HepG2 (cell line): ENCODE results near the gene AMOTL2. TPM values are rescaled to one million over a fixed set of nuclear protein-coding genes. Genes with fewer than 3 reads are reported as not detected.
A peak's percentile ranks its signal among the peaks of the same experiment; 100 is the strongest.

Experiments
- ATAC-seq: fragments of 200-7000 bp; cut with Tn5 transposase; 3 replicates; pipeline ENCODE4 v1.9.1; 2020; ENCODE audit warnings: mild to moderate bottlenecking, moderate library complexity
- BruUV-seq: library from RNA; stranded (reverse); fragments of 400-500 nt; replicated peaks from 2 replicates; lab custom pipeline; 2021; lab: Mats Ljungman, UMichigan
- CTCF ChIA-PET: fragments of 300-600 bp; formaldehyde crosslinking; extraction: SDS; loops from one replicate; lab custom pipeline; 2021; ENCODE audit warnings: low total read pairs, inconsistent platforms, low intra/inter-chr PET ratio; lab: Yijun Ruan, JAX
- POLR2A ChIA-PET: fragments of 350-600 bp; sonication (Branson Sonifier 250); formaldehyde crosslinking; loops from one replicate; lab custom pipeline; 2020; ENCODE audit warnings: antibody characterized with exemption, inconsistent platforms; lab: Yijun Ruan, JAX
- DNase-seq: peaks from one replicate; pipeline ENCODE4 v3.0.0-alpha.2; 2015; ENCODE audit warnings: low spot score
- FAIRE-seq: peaks from 3 replicates; lab custom pipeline; 2011; peaks lifted over from hg19 to GRCh38; lab: Jason Lieb, UNC
- H2AFZ ChIP-seq: one replicate; pipeline ENCODE4 v1.6.1; 2011; ENCODE audit warnings: low read length, inconsistent platforms
- H3K27ac ChIP-seq: fragments of 300-600 bp; 3 replicates; pipeline ENCODE4 v1.8.0; 2011; ENCODE audit warnings: mixed run types, mild to moderate bottlenecking, mixed read lengths, low read length, inconsistent platforms; ENCODE audit not compliant: insufficient read depth; ENCODE audit errors: extremely low read length
- H3K27me3 ChIP-seq, 2 experiments: fragments of 200-600 bp in 1 of 2; 2 replicates in 1 of 2; 3 replicates in 1 of 2; pipeline versions ENCODE4 v1.6.0 to v1.8.0; 2011; ENCODE audit warnings: low read length in 2 of 2, mild to moderate bottlenecking in 2 of 2, moderate library complexity in 2 of 2, inconsistent platforms in 1 of 2; ENCODE audit not compliant: insufficient read depth in 2 of 2, control insufficient read depth in 1 of 2
- H3K36me3 ChIP-seq, 2 experiments: fragments of 200-600 bp in 1 of 2; replicated peaks in 1 of 2; 2 replicates in 1 of 2; 3 replicates in 1 of 2; pipeline versions ENCODE4 v1.5.1 to v1.8.0; 2011; ENCODE audit warnings: low read length in 2 of 2, inconsistent platforms in 1 of 2; ENCODE audit not compliant: insufficient read depth in 2 of 2, control insufficient read depth in 1 of 2
- H3K4me1 ChIP-seq: 2 replicates; pipeline ENCODE4 v1.5.1; 2012; ENCODE audit warnings: low read length, inconsistent platforms; ENCODE audit not compliant: insufficient read depth
- H3K4me2 ChIP-seq: 2 replicates; pipeline ENCODE4 v1.6.0; 2011; ENCODE audit warnings: low read depth, low read length, inconsistent platforms
- H3K4me3 ChIP-seq, 3 experiments: fragments of 200-600 bp in 1 of 3; sonication (generic), shearing (Covaris generic) in 1 of 3; replicated peaks in 1 of 3; 2 replicates each; pipeline ENCODE4 v1.5.1; 2011 to 2016; ENCODE audit warnings: low read length in 3 of 3, inconsistent platforms in 2 of 3, low read depth in 2 of 3, mild to moderate bottlenecking in 2 of 3, control low read depth in 1 of 3, mixed read lengths in 1 of 3; ENCODE audit not compliant: insufficient read depth in 1 of 3
- H3K79me2 ChIP-seq: one replicate; pipeline ENCODE4 v1.6.1; 2011; ENCODE audit warnings: low read length, inconsistent platforms; ENCODE audit not compliant: insufficient read depth
- H3K9ac ChIP-seq: 2 replicates; pipeline ENCODE4 v1.6.0; 2011; ENCODE audit warnings: mild to moderate bottlenecking, low read depth, low read length, inconsistent platforms; ENCODE audit not compliant: insufficient read depth
- H3K9me3 ChIP-seq: 2 replicates; pipeline ENCODE4 v1.5.1; 2012; ENCODE audit warnings: mild to moderate bottlenecking, low read length
- H4K20me1 ChIP-seq: 2 replicates; pipeline ENCODE4 v1.6.0; 2011; ENCODE audit warnings: inconsistent platforms, mild to moderate bottlenecking, low read length, moderate library complexity; ENCODE audit not compliant: insufficient read depth
- AGO2 ChIP-seq: fragments of 200-400 bp; formaldehyde crosslinking; optimal IDR thresholded peaks from 2 replicates; pipeline ENCODE3; 2017; ENCODE audit warnings: mild to moderate bottlenecking, low read depth, low read length, moderate library complexity
- POLR2A ChIP-seq, 2 experiments: IDR thresholded peaks; 2 replicates each; pipeline ENCODE4 v1.6.1; 2011; ENCODE audit warnings: low read depth in 2 of 2, low read length in 2 of 2, mild to moderate bottlenecking in 1 of 2, moderate library complexity in 1 of 2; ENCODE audit not compliant: insufficient read depth in 1 of 2
- RBFOX2 ChIP-seq: fragments of 200-400 bp; formaldehyde crosslinking; IDR thresholded peaks from 2 replicates; pipeline ENCODE4 v1.6.1; 2017; ENCODE audit warnings: low read depth, mild to moderate bottlenecking, low read length
- ZBTB39 ChIP-seq: sonication (generic); formaldehyde crosslinking; IDR thresholded peaks from 2 replicates; pipeline ENCODE4 v1.5.0; 2020; ENCODE audit warnings: missing genetic modification reagents
- ZNF687 ChIP-seq: sonication (generic); formaldehyde crosslinking; IDR thresholded peaks from 2 replicates; pipeline ENCODE4 v1.5.1; 2020; ENCODE audit warnings: mild to moderate bottlenecking, missing genetic modification reagents, moderate library complexity
- ZNF703 ChIP-seq: sonication (generic); formaldehyde crosslinking; IDR thresholded peaks from 2 replicates; pipeline ENCODE4 v1.5.1; 2020; ENCODE audit warnings: missing genetic modification reagents, mild to moderate bottlenecking, moderate library complexity, borderline replicate concordance
- WGBS: methylation state at CpG from one replicate; pipeline ENCODE4 v1.1.6; 2017; ENCODE audit warnings: low lambda C conversion rate; 5-methylcytosine and 5-hydroxymethylcytosine counted together
- in situ Hi-C: cut with HindIII; loops from 2 replicates; pipeline ENCODE4 v1.10.0; 2017; ENCODE audit warnings: low pct_unique_long_range_greater_than_20kb; ENCODE audit not compliant: extremely low pct_ligation_motif_present
- intact Hi-C: fragments of 100-400 bp; cut with micrococcal nuclease; formaldehyde crosslinking; loops from one replicate; pipeline ENCODE4 v1.10.0; 2022; ENCODE audit not compliant: unreplicated experiment
- polyA plus RNA-seq, 8 experiments: library from polyadenylated mRNA; depleted of rRNA in 3 of 8; stranded (reverse) in 7 of 8; unstranded in 1 of 8; fragments of >200 nt; fragmentation: Illumina TruSeq in 4 of 8; extraction: Trizol in 4 of 8; gene quantifications; 2 replicates each; pipeline versions ENCODE4 v1.2.1 to v1.2.3, GENCODE V29; 2011 to 2016; ENCODE audit warnings: low read depth in 4 of 8, missing spikeins in 1 of 8, mixed read lengths in 1 of 8; ENCODE audit not compliant: insufficient read depth in 1 of 8
- total RNA-seq, 5 experiments: library from RNA; depleted of rRNA; stranded (reverse); fragments of >200 nt; fragmentation: Illumina TruSeq; extraction: Trizol; gene quantifications; 2 replicates each; pipeline ENCODE4 v1.2.3, GENCODE V29; 2016; ENCODE audit warnings: low read depth in 1 of 5

AMOTL2 gene
- total and polyA plus RNA-seq, 2 of the 13 experiments (the other 11 are each of a cell fraction or from before 2014, with no cell fraction given): 17.3 to 18.5 TPM

- in situ Hi-C loops: loop anchor here (5.0 kb wide), 2 partner anchors 59 to 106 kb away; no protein-coding TSS in a partner anchor
- H3K27me3 ChIP-seq: peaks cover 0 to 18% of the 10 kb centered on the region in 2 experiments; a peak in 3 of 5 replicates
- peaks cover 80% of the 10 kb centered on the region for H3K4me1 ChIP-seq
- peaks cover 32 to 52% of the 10 kb centered on the region in 2 experiments for H3K36me3 ChIP-seq
- no peak overlapping the region for H3K9ac ChIP-seq
- H2AFZ ChIP-seq: no peak overlapping the region
- intact Hi-C loops: no loop called here
- peak in 1 of 2 experiments; percentile 10; a peak in 1 of 4 replicates for TF ChIP-seq POLR2A (IDR thresholded peaks at IDR 0.05; ENCODE audit: insufficient read depth in 1 of 2, low read depth in 2 of 2, low read length in 2 of 2)
- no peak for TF ChIP-seq ZNF703
- TF ChIP-seq, all 625 proteins: peak for 1
- CTCF ChIA-PET: no interaction called here
- Histone ChIP-seq H3K4me2 (peak overlapping the region; percentile 98), H3K9me3 (no peaks in the 10 kb centered on the region), H4K20me1 (peaks cover 24% of the 10 kb centered on the region), H3K27ac (no peak overlapping the region), H3K79me2 (peaks cover 27% of the 10 kb centered on the region), H3K4me3 (peak overlapping the region in 2 of 3 experiments; percentile 89 to 91; a peak in 4 of 6 replicates)
- no TSS peak for BruUV-seq
- no peak for FAIRE-seq
- DNase-seq: no peak
- POLR2A ChIA-PET: interaction anchor here (9.2 kb wide), 1 partner anchor 13 kb away, joined by 140 read pairs; no protein-coding TSS in a partner anchor
- ATAC-seq: no peak
- WGBS: 86% methylated on average over 6 of the region's 7 CpGs
These were observed 2.5 kb downstream of the AMOTL2 start for GRCh38 chr3:134371542-134372324.

GRCh38 chr3:134370611-134371531, 3.4 kb downstream of the AMOTL2 start:
- FAIRE-seq: no peak
- peak; percentile 14; the same call in 1 of the 2 replicates for TF ChIP-seq ZNF687 (CRISPR knock-in tag)
- TF ChIP-seq RBFOX2: peak; percentile 47; the same call in 1 of the 2 replicates
- TF ChIP-seq ZBTB39 (CRISPR knock-in tag): no peak
- TF ChIP-seq AGO2: peak; percentile 73

More at GRCh38 chr3:134370611-134371531, 3.4 kb downstream of the AMOTL2 start:
- Histone ChIP-seq H3K36me3 (peaks cover 40 to 61% of the 10 kb centered on the region in 2 experiments), H3K9ac (no peak overlapping the region), H3K4me2 (no peak overlapping the region), H3K4me3 (no peak overlapping the region), H3K79me2 (peaks cover 27% of the 10 kb centered on the region), H3K27ac (no peak overlapping the region), H3K9me3 (no peaks in the 10 kb centered on the region), H2AFZ (no peak overlapping the region), H4K20me1 (peaks cover 24% of the 10 kb centered on the region), H3K4me1 (peaks cover 74% of the 10 kb centered on the region), H3K27me3 (peaks cover 0 to 9% of the 10 kb centered on the region in 2 experiments; a peak in 2 of 5 replicates)
- in situ Hi-C loops: loop anchor here (5.0 kb wide), 2 partner anchors 59 to 106 kb away; no protein-coding TSS in a partner anchor
- no peak for ATAC-seq
- WGBS: 100% methylated on average over 12 of the region's 34 CpGs
- intact Hi-C loops: no loop called here
- no TSS peak for BruUV-seq
- POLR2A ChIA-PET: interaction anchor here (1.0 to 9.2 kb wide), 3 partner anchors 12 to 112 kb away, joined by 3 to 140 read pairs (median 3); no protein-coding TSS in a partner anchor
- CTCF ChIA-PET: no interaction called here
- DNase-seq: no peak
